Measurements from ENCODE around the gene TRIM63. TPM values are rescaled to one million over a fixed set of nuclear protein-coding genes. Genes with fewer than 3 reads are reported as not detected.

Gene TRIM63
- total RNA-seq, 1 donor from 2014 or later, result 1.7 TPM

- Mint-ChIP-seq H3K36me3 (no peaks in the 10 kb centered on the region), H3K27me3 (peaks cover 56% of the 10 kb centered on the region), H3K27ac (peak overlapping the region; percentile 83), H3K4me1 (ENCODE audit: unreplicated experiment) (peaks cover 10% of the 10 kb centered on the region), H3K4me3 (peak overlapping the region; percentile 80), H3K9me3 (no peaks in the 10 kb centered on the region)
- no peak for TF ChIP-seq CTCF (conservative IDR thresholded peaks at IDR 0.05)
- no peak for DNase-seq (ENCODE audit: extremely low spot score, unreplicated experiment)
These were observed 17.2 kb downstream of the TRIM63 start for GRCh38 chr1:26050248-26050640.

GRCh38 chr1:26049531-26050247, 17.7 kb downstream of the TRIM63 start:
- DNase-seq (ENCODE audit: extremely low spot score, unreplicated experiment), result no peak
- Mint-ChIP-seq H3K27me3 (peaks cover 61% of the 10 kb centered on the region), H3K9me3 (no peaks in the 10 kb centered on the region), H3K36me3 (no peaks in the 10 kb centered on the region), H3K27ac (peak overlapping the region; percentile 83), H3K4me3 (peak overlapping the region; percentile 80), H3K4me1 (ENCODE audit: unreplicated experiment) (peaks cover 13% of the 10 kb centered on the region)
- no peak for TF ChIP-seq CTCF (conservative IDR thresholded peaks at IDR 0.05)

GRCh38 chr1:26047278-26047874, 20.1 kb downstream of the TRIM63 start:
- Mint-ChIP-seq H3K36me3 (no peaks in the 10 kb centered on the region), H3K9me3 (no peaks in the 10 kb centered on the region), H3K4me1 (ENCODE audit: unreplicated experiment) (peaks cover 10% of the 10 kb centered on the region), H3K27ac (peak overlapping the region; percentile 70), H3K27me3 (peaks cover 79% of the 10 kb centered on the region), H3K4me3 (peak overlapping the region; percentile 77)
- no peak for TF ChIP-seq CTCF (conservative IDR thresholded peaks at IDR 0.05)
- DNase-seq (ENCODE audit: extremely low spot score, unreplicated experiment), result no peak

- no peaks in the 10 kb centered on the region for H3K9me3 Mint-ChIP-seq
- peaks cover 10% of the 10 kb centered on the region for H3K4me1 Mint-ChIP-seq (ENCODE audit: unreplicated experiment)
- no peak for TF ChIP-seq CTCF (conservative IDR thresholded peaks at IDR 0.05)
- no peaks in the 10 kb centered on the region for H3K36me3 Mint-ChIP-seq
- no peak for DNase-seq (ENCODE audit: extremely low spot score, unreplicated experiment)
- peak overlapping the region; percentile 70 for H3K27ac Mint-ChIP-seq
- H3K27me3 Mint-ChIP-seq, result peaks cover 82% of the 10 kb centered on the region
- peak overlapping the region; percentile 77 for H3K4me3 Mint-ChIP-seq
These were observed 21.0 kb downstream of the TRIM63 start for GRCh38 chr1:26046246-26047095.

GRCh38 chr1:26045722-26046245, 21.6 kb downstream of the TRIM63 start, which contains the start of gene SLC30A2:
Gene SLC30A2, minus strand, starts transcription at chr1:26046118. Its CDS starts 222 bp downstream, at chr1:26045896.
- Mint-ChIP-seq H3K27ac (peak within 1 kb of the TSS; percentile 82), H3K27me3 (peaks cover 77% of the 10 kb centered on the region), H3K36me3 (no peaks in the 10 kb centered on the region), H3K4me3 (peak within 1 kb of the TSS; percentile 87), H3K9me3 (no peaks in the 10 kb centered on the region), H3K4me1 (ENCODE audit: unreplicated experiment) (peaks cover 10% of the 10 kb centered on the region)
- no peak for DNase-seq (ENCODE audit: extremely low spot score, unreplicated experiment)
- TF ChIP-seq CTCF (conservative IDR thresholded peaks at IDR 0.05), result no peak
